Left renal pelvis (tissue), 4 donors: ENCODE data around the gene GSTCD. TPM values are rescaled to one million over a fixed set of nuclear protein-coding genes. Genes with fewer than 3 reads are reported as not detected.
"Not testable (repeated sequence)": the region's sequence is repeated elsewhere in the genome, so short reads cannot be mapped to it uniquely, and the experiment has no call there.

ENCODE experiments used
- DNase-seq, 4 donors: peaks; one replicate each; pipeline ENCODE4 v3.0.0-alpha.2; 2013; ENCODE audit warnings: low read depth in 4 of 4, low spot score in 3 of 4
- polyA plus RNA-seq, 4 donors: library from polyadenylated mRNA; unstranded; fragments of 120-200 nt; gene quantifications; one replicate each; pipeline ENCODE4 v1.2.1, GENCODE V29; 2013; ENCODE audit not compliant: insufficient read length in 4 of 4

GSTCD gene, protein sequence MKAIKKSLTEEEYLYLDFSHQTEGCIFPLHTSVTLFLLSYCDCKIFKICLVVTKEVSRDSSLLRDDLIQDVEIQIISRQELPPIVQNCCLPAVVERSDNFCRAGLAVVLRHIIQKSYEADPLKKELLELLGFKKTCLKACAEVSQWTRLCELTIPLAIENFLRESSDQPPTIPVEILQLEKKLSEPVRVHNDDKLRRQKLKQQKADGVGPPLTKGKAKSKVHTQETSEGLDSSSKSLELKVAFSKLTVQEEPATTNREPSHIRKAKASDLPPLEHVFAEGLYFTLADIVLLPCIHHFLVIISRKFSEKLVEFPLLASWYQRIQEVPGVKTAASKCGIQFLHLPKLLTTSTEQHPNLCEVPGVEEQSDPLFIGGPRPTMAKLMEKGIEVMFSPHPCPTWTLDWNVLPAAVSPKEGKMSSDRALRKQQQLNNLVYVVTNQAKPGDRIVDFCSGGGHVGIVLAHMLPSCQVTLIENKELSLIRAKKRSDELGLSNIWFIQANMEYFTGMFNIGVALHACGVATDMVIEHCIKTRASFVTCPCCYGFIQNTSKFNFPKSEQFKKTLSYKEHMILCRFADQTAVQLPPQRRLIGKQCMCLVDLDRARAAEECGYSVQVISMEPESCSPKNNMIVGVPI
- 10 to 100 TPM; 11.2 to 18.6 (median 17.8) TPM for polyA plus RNA-seq

DNA sequence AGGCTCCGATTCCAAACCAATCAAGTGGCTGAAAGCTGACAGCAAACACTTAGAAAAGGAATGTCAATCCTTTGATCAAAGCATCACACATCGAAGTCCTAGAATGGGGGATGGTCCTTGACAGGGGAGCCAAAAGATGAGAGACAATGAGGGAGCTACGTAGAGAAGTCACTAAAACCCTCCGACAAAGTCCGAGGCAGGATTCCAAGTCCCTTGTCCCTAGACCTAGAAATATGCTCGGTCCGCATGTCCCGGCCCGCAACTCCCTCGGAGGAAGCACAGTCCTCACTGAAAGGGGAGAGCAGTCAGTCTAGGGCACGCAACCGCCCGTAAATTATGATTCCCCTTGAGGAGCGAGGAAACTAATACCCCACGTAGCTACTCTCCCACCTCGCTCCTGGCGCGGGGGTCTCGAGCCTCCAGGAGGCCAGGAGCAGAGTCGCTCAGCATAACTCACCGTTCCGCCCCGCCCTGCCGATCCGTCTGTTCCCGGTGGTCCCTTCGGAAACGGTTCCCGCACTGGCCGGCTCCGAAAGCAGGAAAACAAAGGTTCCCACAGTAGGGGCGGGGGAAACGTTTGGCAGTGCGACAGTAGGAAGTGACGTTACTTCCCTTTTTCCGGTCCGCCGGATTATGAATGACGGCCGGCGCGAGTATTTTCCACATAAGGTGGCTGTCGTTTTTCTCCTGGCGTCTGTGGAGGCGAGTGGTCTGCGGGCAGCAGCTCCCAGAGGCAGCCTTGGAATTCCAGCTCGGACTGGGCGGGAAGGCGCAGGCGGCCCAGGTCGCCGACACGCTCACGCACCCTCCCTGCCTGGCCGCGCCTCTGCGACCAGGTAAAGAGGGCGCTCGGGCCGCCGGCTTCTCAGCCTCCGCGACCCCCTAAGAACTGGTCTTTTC is at the start of gene GSTCD, which contains the start of gene INTS12:
GSTCD (plus strand) TSS at position 604 of the 900 bp plus-strand sequence. CDS start 8,830 bp downstream, outside the sequence.
INTS12 (minus strand) TSS at position 509 of the 900 bp plus-strand sequence. CDS start 8,684 bp downstream, outside the sequence.
- peak; percentile 85 to 92 (median 90) for DNase-seq

GRCh38 chr4:105659190-105659589 is 49.4 kb upstream of the GSTCD start:
- no peak for DNase-seq

- no peak for DNase-seq
These were observed 47.6 kb upstream of the GSTCD start for GRCh38 chr4:105661028-105661427.

- DNase-seq = no peak
These were observed 45.5 kb upstream of the GSTCD start for GRCh38 chr4:105662935-105663675.

GRCh38 chr4:105666693-105667092 is 41.9 kb upstream of the GSTCD start:
- DNase-seq = no peak

- DNase-seq = no peak
These were observed 37.9 kb upstream of the GSTCD start for GRCh38 chr4:105670684-105671083.

GRCh38 chr4:105671301-105671700 is 37.3 kb upstream of the GSTCD start:
- DNase-seq = no peak

GRCh38 chr4:105674011-105674410 is 34.6 kb upstream of the GSTCD start:
- no peak for DNase-seq

- DNase-seq = no peak
These were observed 30.9 kb upstream of the GSTCD start for GRCh38 chr4:105677709-105678108.

- DNase-seq = no peak
These were observed 29.4 kb upstream of the GSTCD start for GRCh38 chr4:105679186-105679585.

- DNase-seq = no peak
These were observed 25.5 kb upstream of the GSTCD start for GRCh38 chr4:105683038-105683437.

GRCh38 chr4:105686571-105686970 is 22.0 kb upstream of the GSTCD start:
- DNase-seq = no peak

DNA sequence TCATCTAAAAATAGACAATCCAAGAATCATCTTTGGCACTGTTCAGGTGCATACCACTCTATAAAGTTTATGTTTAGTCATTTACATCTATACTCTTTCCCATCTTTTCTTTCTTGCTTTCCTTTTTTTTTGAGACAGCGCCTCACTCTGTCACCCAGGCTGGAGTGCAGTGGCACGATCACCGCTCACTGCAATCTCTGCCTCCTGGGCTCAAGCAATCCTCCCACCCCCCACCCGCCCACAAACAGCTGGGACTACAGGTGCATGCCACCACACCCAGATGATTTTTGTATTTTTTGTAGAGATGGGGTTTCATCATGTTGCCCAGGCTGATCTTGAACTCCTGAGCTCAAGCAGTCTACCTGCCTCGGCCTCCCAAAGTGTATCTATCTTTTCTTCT is 13.8 kb upstream of the GSTCD start:
- not testable (repeated sequence) for DNase-seq

DNA sequence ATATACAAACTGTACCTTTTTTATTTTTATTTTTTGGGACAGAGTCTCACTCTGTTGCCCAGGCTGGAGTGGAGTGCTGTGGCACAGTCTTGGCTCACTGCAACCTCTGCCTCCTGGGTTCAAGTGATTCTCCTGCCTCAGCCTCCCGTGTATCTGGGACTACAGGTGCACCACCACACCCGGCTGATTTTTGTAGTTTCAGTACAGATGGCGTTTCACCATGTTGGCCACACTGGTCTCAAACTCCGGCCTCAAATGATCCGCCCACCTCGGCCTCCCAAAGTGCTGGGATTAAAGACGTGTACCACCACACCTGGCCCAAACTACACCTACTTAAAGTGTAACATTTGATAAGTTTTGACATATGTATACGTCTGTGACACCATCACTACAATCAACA is 12.8 kb upstream of the GSTCD start:
- not testable (repeated sequence) for DNase-seq

GRCh38 chr4:105698607-105699006 is 10.0 kb upstream of the GSTCD start:
- no peak for DNase-seq

DNA sequence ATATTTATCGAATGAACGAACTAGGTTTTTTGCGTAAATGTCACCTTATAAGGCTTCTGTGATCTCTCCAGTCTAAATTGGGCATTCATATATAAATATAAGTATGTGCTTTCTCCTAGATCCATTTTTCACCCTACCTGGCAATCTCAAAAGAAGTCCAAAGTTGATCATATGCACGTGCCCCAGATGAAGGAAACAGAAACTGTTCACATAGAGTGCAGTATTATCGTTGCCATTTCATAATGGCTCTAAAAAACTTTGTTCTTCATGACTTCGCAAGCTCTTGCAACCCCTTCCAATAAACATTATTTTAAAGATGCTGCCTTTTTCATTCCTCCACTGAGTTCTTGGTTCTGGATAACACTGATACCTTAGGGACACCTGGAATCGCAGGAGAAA is 803 bp upstream of the GSTCD start:
- DNase-seq = no peak

DNA sequence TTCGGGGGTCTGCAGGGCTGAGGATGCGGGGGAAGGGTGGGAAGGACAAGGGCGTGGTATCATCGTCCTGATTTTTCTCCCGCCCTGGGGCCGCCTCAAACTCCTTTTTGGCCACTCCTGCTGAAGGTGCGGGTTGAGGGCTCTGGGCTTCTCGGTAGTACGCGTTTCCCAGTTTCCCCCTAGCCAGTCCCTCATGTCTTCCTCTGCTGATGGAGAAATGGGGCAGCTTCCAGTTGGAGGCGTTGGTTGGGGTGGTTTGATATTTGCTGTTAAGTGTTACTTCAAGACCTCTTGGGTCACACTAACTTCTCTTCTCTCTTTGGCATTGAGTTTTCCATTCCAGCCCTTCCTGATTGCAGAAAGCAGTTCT is 482 bp downstream of the GSTCD start:
- DNase-seq = peak in 2 of 4 donors; percentile 26 to 48

DNA sequence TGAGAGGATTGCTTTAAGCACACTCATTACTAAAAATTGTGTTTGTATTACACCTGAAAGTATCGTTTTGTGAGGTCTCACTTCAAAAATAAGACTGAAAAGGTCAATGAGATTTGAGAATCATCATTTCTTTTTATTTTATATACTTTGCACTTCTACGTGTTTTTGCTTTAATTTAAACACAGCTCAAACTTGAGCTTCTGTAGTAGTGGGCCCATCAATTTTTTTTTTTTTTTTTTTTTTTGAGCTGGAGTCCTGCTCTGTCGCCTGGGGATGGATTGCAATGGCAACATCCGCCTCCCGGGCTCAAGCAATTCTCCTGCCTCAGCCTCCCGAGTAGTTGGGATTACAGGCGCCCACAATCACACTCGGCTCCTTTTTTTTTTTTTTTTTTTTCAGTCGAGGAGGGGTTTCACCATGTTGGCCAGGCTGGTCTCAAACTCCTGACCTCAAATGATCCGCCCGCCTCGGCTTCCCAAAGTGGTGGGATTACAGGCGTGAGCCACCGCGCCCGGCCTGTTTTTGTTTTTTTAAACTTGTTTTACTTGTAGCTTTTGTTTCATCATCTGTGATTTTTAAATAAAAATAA is 1.5 kb downstream of the GSTCD start:
- DNase-seq = no peak

DNA sequence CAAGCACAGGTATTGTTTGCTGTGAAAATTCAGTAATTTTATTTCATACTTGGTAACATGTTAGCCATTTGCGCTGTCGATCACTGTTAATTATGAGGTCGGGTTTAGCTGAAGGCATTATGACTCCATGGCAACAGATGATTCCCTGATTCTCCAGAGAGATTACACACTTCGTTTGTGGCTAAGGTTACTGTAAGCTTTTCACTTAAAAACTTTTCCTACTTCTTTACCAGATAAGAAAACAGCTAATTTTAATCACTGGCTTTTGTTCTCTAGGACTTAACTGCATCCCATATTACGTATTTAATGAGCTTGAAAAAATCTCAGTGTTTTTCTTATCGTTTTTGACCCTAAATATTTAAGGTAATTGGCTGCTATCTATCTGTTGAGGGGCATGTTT is 2.1 kb downstream of the GSTCD start:
- no peak for DNase-seq

- no peak for DNase-seq
These were observed 4.2 kb downstream of the GSTCD start for GRCh38 chr4:105712766-105713165.
